GM20431 (cell line): ENCODE results near the gene CIAO3.

Source experiments
- in situ Hi-C: fragments of 300-500 bp; cut with MseI, MboI; formaldehyde crosslinking; loops from one replicate; pipeline ENCODE4 v1.15.0; 2020; ENCODE audit warnings: low sequenced_read_pairs; ENCODE audit not compliant: unreplicated experiment

CIAO3 gene

DNA sequence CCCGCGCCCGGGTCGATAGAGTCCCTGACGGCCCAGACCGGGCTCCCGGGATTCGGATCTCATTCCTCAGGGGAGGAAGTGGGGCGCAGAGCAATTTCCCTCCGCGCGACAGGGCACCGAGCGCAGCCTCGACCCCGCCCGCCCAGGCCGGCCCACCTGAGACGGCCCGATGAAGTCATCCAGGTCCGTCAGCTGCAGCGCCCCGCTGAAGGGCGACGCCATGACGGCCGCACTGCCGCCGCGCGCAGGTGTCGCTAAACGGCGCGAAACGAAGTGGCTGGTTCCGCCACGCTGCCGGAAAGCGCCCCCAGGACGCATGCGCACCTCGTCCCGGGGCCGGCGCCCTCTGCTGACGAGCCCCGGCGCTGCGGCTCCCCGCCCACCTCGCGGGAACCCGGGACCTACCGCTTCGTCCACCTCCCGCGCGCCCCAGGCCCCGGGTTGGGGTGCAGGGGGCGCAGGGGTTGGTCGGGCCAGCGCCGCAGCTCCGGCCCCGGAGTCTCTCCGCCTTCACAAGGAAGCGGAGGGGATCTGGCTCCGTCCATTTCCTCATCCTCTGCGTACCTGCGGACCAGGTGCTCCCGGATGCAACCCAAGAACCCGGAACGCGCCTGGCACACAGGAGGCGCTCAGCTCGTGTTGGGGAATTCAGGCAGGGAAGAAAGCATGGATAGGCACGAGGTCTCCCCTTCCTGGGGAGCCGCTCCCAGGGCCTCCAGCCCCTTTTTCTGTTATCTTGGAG lies at the start of gene CIAO3:
Gene CIAO3, minus strand, starts transcription at position 234 of the 742 bp plus-strand sequence. Its CDS starts 12 bp downstream, at position 222.
- in situ Hi-C loops = no loop called here

DNA sequence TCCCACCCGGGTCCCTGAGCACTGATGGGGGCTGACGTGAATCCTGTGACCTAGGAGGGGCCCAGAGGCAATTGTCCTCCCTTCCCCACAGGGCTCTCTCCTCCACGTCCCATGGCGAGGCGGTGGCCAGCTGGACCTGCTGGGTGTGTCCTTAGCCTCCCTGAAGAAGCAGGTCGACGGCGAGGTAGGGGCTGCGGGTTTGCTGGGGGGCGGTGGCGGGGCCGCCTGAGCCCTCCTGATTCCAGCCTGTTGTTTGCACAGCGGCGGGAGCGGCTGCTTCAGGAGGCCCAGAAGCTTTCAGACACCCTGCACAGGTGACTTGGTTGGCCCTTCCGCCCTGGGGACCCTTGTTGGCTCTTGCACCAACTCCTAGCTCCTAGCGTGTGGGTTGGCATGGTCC lies 49.3 kb upstream of the CIAO3 start:
- in situ Hi-C loops = no loop called here

DNA sequence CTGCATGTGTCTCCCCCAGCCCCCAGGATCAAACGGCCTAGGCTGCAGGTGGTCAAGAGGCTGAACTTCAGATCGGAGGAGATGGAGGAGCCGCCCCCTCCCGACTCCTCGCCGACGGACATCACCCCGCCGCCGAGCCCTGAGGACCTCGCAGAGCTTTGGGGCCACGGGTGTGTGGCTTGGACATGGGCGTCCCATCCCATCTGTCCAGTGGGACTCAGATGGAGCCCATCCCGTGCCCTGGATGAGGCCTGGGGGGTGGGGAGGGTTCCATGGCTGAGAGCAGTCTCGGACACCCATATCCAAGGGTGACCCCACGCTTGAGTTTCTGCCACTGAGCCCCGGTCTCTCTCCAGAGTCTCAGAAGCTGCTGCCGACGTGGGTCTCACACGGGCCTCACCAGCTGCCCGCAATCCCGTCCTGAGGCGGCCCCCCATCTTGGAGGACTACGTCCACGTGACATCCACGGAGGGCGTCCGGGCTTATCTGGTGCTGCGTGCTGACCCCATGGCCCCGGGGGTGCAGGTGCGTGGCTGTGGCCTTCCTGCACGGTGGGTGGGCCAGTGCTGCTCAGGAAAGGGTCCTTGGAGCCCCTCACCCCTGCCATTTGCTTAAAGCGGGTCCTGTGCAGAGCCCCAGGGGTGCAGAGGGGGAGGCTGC lies 48.5 kb upstream of the CIAO3 start:
- in situ Hi-C loops = loop anchor here (10.0 kb wide), 1 partner anchor 75 kb away; the partner anchor contains the start of gene METRN

DNA sequence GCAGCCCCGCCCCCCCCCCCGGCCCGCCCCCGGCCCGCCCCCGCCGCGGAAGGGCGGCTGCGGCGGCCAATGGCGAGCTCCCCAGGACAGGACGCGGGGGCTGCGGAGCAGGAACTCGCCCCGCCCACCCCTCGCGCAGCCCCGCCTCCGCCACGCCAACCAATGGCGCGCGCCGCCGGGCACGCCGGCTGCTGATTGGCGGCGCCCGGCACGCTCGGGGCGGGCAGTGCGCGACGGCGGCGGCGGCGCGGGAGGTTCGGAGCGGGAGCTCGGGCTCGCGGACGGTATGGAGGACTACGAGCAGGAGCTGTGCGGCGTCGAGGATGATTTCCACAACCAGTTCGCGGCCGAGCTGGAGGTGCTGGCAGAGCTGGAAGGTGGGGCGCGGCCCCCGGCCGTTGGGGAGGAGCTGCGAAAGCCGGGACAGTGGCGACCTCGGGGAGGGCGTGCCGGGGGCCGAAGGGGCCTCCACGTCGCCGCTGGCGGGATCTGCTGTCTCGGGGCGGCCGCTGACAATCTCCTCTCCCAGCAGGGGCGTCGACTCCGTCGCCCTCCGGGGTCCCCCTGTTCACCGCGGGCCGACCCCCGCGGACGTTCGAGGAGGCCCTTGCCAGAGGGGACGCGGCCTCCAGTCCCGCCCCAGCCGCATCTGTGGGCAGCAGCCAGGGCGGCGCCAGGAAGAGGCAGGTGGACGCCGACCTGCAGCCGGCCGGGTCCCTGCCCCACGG lies 47.8 kb upstream of the CIAO3 start, which contains the start of gene CHTF18:
Gene CHTF18, plus strand, starts transcription at position 222 of the 728 bp plus-strand sequence. Its CDS starts 65 bp downstream, at position 287.
- in situ Hi-C loops = loop anchor here (10.0 kb wide), 1 partner anchor 74 kb away; the partner anchor contains the start of gene METRN

DNA sequence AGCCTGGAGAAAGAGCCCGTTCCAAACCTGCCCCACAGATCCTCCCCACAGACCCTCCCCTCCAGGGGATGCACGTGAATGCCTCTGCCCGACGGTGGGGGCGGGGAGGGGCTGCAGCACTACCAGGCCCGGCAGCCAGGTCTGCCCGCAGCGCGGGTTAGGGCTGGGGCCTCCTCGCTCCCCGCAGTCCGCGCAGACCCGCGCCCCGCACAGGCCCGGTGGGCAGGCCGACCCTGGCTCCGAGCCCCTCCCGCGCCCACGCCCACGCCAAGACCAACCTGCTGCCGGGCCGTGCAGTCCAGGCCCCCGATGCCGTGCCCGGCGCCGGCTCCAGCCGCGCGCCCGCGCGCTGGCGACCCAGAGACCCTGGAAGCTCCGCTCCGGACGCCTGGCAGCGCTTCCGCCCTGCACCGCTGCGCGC lies 47.2 kb upstream of the CIAO3 start, which contains the start of gene RPUSD1:
Gene RPUSD1, minus strand, starts transcription at position 404 of the 421 bp plus-strand sequence. CDS start 644 bp downstream, outside the sequence.
- in situ Hi-C loops = loop anchor here (10.0 kb wide), 1 partner anchor 73 kb away; the partner anchor contains the start of gene METRN

DNA sequence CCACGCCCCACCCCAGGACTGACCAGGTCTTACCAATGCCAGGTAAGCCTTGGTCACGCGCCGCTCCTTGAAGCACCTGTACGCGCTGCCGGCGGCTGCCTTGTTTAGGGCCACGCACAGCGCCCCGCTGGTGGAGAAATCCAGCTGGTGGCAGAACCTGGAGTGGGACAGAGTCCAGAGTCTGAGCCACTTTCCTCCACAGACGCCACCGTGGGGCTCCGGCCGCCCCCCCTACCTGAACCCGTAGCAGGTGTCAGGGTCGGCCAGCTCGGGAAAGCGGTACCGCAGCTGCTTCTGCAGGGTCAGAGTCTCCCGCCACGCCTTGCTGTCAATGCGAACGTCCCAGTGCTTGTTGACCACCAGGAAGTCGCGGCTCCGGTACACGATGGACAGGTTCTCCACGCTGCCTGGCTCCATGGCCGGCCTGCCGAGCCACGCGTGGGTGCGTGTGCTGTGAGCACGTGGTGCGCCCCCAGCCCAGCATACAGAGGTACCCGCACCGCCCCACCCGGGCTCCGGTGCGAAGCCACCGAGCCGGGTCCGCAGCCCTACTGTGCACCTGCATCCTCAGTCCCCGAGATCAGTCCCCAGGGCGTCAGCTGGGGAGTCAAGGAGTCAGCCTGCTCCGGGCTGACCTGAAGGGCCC lies 46.6 kb upstream of the CIAO3 start:
- in situ Hi-C loops = loop anchor here (10.0 kb wide), 1 partner anchor 73 kb away; the partner anchor contains the start of gene METRN

DNA sequence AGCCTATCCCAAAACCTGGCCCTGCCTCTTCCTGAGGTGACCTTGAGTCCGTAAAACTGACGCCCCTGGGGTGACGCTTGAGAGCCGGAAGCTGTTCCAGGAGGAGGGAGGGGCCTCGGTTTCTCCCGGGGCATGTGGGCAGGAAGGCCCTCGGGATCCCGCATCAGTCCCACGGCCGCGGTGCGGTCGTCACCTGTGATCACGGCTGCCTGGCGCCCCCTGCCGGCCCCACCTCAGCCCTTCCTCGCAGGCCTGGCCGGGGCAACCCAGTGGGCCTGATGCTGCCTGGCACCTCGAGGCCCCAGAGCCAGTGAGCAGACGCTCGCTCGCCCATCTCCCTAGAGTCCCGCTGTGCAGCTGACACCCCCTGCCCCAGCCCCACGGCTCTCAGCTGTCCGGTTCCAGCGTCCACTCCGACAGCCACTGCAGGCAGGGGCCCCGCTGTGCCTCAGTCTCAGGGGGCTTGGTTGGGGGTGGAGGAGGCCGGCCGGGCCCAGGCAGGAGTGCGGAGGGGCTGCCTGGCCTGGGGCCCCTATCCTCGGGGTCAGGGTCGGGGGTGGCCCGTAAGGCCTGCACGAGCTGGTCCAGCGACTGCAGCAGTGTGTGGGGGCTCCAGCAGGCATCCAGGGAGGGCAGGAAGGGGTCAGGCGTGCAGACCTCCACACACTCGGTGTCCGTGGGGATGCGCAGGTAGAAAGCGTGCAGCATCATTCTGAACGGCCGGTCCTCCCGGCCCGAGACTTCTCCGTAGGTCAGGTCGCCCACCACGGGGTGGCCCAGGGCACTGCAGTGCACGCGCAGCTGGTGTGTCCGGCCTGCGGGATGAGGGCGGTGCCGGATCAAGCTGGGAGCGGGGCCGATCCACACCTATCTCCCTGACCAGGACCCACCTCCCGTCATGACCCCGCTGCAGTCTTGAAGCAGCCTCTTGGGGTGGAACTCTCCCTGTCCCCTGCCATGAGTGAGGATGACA lies 45.1 kb upstream of the CIAO3 start:
- in situ Hi-C loops = loop anchor here (10.0 kb wide), 1 partner anchor 71 kb away; the partner anchor contains the start of gene METRN

DNA sequence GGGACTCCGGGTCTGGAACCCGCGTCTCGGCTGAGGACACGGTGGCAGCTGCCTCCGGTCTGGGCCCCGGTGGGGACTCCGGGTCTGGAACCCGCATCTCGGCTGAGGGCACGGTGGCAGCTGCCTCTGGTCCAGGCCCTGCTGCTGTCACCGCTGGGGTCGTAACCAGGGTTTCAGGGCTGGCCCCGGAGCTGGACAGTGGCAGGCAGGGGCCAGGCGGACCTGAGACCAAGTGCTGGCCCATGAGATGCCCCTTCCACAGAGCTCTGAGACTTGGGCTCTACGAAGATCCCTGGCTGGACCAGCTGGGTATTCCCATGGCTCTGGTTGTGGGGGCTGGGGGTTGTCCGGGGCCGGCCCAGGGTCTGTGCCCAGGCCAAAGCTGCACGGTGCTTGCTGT lies 43.6 kb upstream of the CIAO3 start:
- in situ Hi-C loops = loop anchor here (10.0 kb wide), 1 partner anchor 70 kb away; the partner anchor contains the start of gene METRN

DNA sequence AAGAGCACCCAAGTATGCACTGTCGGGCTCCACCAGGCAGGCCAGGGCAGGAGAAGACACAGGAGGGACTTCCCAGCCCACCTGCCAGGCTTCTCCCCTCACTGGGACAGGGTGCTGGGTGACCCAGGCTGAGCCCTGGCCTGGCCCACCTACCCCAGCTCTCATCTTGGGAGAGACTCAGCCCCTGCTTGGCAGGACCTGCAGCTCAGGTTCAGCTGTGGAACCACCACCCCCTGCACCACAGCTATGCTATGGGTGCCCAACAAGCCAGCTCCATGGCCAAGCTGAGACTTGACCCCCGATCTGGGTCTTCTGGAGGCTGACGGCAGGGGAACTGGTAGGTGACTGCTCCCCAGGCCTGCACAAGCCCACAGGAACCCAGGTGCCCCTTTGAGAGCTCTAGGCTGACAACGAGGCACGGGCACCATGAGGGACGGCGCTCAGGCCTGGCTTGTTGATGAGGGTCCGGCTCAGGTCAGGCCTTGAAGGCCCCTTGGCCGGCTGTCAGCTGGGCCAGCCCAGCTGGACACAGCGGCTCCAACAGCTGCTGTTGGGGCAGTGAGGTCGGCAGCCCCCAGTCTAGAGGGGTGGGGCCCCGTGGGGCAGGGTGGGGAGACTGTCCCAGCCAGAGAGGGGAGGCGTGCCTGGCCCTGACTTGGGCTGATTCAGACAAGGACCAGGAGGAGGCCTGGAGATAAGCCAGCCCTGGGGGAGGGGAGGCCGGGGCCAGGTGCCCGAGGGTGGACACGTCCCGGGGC lies 42.8 kb upstream of the CIAO3 start:
- in situ Hi-C loops = loop anchor here (10.0 kb wide), 1 partner anchor 69 kb away; the partner anchor contains the start of gene METRN

DNA sequence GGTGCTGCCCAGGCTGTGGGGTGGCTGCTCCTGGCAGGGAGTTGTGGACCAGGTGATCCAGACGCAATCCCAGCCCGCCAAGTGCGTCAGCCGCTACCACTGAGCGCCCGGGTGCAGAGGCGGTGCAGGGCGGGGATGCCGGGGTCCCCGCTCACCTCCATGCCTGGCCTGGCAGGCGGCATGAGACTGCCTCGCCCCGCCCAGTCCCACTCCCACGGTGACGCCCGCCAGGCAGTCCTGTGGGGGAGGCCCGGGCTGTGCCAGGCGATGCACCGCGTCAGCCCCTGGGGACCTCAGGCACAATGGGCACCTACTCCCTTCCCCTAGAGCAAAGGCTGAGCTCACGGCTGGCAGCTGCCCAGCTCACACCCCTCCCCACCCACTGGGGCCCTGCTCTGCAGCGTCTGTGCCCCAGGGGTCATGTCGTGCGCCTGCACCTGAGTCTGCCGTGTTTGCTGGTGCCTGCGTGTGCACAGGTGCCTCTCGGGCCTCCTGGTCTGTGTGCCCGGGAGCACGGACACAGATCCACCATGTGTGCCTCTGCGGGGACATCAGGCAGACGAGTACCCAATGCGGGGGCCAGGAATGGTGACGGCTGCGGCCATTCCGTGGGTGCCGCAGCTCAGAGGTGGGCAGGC lies 42.1 kb upstream of the CIAO3 start:
- in situ Hi-C loops = loop anchor here (10.0 kb wide), 1 partner anchor 68 kb away; the partner anchor contains the start of gene METRN

DNA sequence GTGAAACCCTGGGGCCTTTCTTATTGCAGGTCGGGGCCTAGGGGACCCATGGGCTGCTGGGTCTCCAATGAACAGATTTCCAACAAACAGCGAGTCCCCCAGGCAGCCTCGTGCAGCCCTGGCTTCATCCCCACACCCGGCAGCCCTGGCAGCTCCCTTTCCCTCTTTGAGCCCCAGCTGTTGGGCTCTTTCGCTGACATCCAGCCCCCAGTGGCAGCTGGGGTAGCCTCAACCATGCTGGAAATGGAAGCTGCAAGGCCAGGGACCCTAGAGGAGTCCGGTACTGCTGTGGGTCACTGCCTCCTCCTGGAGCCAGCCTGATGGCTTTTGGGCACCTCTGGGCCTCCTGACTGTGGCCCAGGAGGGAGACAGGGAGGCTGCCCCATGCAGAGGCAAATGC lies 41.5 kb upstream of the CIAO3 start:
- in situ Hi-C loops = loop anchor here (10.0 kb wide), 1 partner anchor 67 kb away; the partner anchor contains the start of gene METRN

DNA sequence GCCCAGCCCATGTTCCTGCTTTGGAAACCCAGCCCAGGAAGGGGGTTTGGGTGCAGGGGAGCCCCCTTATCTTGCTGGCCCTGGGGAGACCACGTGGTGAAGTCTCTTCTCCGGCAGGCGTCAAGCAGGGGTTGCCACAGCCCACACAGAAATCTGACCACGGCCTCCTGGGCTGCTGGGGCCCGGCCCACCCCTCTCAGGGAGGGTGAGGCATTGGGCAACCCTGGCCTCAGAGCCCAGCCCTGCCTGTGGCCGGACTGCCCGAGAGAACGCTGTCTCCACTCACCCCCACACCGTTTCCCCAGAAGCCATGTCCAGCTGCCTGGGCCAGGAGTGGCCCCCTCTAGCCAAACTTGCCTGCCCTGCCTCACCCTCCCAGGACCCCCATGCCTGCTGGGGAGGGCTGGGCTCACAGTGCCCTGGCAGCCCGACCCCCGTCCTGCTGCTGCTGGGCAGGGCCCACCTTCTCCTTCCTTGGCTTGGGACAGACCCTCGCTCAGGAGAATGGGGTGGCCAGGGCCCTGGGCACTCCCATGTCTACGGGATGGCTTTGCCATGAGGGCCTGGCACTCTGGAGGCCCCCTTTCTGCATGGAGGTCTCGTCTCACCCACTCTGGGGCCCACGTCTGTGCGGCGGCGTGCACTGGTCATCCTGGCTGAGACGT lies 40.7 kb upstream of the CIAO3 start:
- in situ Hi-C loops = loop anchor here (10.0 kb wide), 1 partner anchor 67 kb away; the partner anchor contains the start of gene METRN

DNA sequence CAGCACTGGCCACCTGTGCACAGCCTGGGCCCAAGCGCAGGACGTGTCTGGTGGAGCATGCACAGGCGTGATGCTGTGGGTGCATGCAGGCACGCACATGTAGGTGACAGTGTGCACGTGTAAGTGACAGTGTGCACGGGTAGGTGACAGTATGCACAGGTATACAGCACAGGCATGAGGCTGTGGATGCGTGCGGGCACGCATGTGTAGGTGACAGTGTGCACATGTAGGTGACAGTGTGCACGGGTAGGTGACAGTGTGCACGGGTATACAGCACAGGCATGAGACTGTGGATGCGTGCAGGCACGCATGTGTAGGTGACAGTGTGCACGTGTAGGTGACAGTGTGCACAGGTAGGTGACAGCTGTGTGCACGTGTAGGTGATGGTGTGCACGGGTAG lies 39.5 kb upstream of the CIAO3 start:
- in situ Hi-C loops = loop anchor here (10.0 kb wide), 1 partner anchor 65 kb away; the partner anchor contains the start of gene METRN

DNA sequence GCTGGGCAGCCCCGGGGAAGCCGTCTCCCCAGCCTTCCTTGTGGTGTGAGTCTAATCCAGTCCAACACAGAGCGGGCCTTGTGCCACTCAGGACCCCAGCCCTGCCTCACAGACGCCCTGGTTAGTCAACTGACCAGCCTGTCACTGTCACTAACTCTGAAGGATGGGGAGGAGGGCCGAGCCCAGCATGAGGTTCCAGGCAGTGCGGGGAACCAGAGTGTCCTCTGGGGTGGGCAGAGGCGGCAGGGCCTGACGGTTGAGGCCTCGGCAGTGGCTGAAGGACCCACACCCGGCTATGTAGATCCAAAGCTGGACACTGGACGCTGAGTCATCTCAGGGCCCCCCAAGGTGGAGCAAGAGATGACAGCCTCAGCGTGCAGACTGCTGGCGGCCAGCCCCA lies 38.8 kb upstream of the CIAO3 start:
- in situ Hi-C loops = no loop called here

DNA sequence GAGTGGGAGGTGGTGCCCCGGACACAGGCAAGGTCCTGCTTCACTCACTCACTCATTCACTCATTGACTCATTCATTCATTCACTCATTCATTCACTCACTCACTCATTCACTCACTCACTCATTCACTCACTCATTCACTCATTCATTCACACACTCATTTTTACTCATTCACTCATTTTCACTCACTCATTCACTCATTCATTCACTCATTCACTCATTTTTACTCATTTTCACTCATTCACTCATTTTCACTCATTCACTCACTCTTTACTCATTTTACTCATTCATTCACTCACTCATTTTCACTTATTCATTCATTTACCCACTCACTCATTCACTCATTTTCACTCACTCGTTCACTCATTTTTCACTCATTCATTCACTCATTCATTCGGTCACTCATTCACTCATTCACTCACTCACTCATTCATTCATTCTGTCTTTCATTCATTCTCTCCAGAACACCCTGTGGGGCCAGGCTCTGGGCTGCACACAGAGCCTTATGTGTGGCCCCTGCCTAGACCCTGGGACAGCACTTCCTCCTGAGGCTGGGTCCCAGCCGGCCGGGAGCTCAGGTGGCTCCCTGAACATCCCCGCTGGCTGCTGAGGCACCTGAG lies 38.2 kb upstream of the CIAO3 start:
- in situ Hi-C loops = no loop called here

DNA sequence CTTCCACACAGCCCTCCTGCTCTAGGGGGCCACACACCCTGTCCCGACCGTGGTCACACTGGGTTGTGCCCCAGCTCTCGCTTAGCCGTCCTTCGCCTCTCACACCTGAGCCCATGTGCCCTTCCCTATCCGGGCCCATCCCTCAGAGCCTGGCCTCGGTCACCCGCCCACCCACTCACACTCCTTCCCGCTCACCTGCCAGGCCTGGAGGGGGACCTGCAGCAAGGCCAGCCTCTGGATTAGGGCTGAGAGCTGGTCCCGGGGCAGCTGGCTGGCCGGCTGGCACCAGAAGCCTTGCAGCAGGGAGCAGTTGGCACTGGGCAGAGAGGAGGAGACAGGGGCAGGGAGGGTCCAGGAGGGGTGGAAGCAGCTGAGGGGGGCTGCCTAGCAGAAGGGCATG lies 37.6 kb upstream of the CIAO3 start:
- in situ Hi-C loops = no loop called here
